ENCODE data around the gene DRG2. TPM values are rescaled to one million over a fixed set of nuclear protein-coding genes. Genes with fewer than 3 reads are reported as not detected.

Gene DRG2
- total and polyA plus RNA-seq, 2 of the 8 experiments (the other 6 are each of a cell fraction or from before 2014, with no cell fraction given): 44.6 to 47.8 TPM

DNA sequence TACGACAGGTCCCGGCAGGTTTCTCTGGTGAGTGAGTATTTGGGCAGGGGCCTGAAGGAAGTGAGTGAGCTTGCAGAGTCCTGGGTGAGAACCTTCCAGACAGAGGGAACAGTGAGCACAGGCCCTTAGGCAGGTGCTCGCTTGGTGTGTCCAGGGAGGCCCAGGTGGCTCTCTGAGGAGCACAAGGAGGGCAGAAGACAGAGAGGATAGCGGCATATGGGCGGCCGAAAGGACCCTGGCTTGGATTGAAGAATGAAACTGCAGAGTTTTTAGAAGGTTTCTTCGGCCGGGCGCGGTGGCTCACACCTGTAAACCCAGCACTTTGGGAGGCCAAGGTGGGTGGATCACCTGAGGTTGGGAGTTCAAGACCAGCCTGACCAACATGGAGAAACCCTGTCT is 6.7 kb downstream of the DRG2 start:
- no peak overlapping the region for H2BK20ac ChIP-seq (ENCODE audit: low read length)
- no peak overlapping the region for H3K14ac ChIP-seq (ENCODE audit: insufficient read length)
- no peak overlapping the region for H3K4me2 ChIP-seq (ENCODE audit: insufficient read depth in 1 of 2, low read depth in 2 of 2, low read length in 2 of 2)
- no peak overlapping the region for H2AK5ac ChIP-seq (ENCODE audit: low read depth, low read length)
- no peaks in the 10 kb centered on the region for H3K9me3 ChIP-seq (ENCODE audit: insufficient read depth in 2 of 2, low read depth in 1 of 2, low read length in 1 of 2)
- H2BK5ac ChIP-seq (ENCODE audit: low read depth, low read length): no peak overlapping the region
- WGBS, 2 experiments (ENCODE audit: extremely low coverage in 1 of 2, insufficient coverage in 1 of 2, insufficient read length in 1 of 2, insufficient replicate concordance in 2 of 2, low coverage in 1 of 2, low lambda C conversion rate in 2 of 2, missing lambda C conversion rate in 1 of 2): 93% methylated on average over 10 of the region's 10 CpGs; no CpG with 5 or more reads in 1 of the 2 experiments
- peaks cover 0 to 6% of the 10 kb centered on the region in 2 experiments; a peak in 1 of 4 replicates for H3K79me2 ChIP-seq (ENCODE audit: control insufficient read depth in 1 of 2, insufficient read depth in 2 of 2, low read length in 2 of 2)
- POLR2A ChIA-PET (ENCODE audit: partially characterized antibody): interaction anchor here (1.1 to 1.5 kb wide), 3 partner anchors 8 to 91 kb away, joined by 4 read pairs; no protein-coding TSS in a partner anchor
- H3K79me1 ChIP-seq (ENCODE audit: low read depth, low read length): peaks cover 2% of the 10 kb centered on the region
- H3K36me3 ChIP-seq (ENCODE audit: control insufficient read depth in 2 of 4, insufficient read depth in 4 of 4, low read length in 3 of 4): peaks cover 11 to 46% (median 27%) of the 10 kb centered on the region in 4 experiments; a peak in 6 of 8 replicates
- H3K4me3 ChIP-seq (ENCODE audit: extremely low read depth in 1 of 4, insufficient read depth in 2 of 4, low read depth in 3 of 4, low read length in 4 of 4): no peak overlapping the region
- H4K91ac ChIP-seq (replicated peaks; ENCODE audit: insufficient read length, low read length): no peak overlapping the region
- H3K9ac ChIP-seq (replicated peaks in 1 of 4; ENCODE audit: extremely low read depth in 1 of 4, low read depth in 3 of 4, low read length in 3 of 4): no peak overlapping the region
- H3K4me1 ChIP-seq (replicated peaks in 1 of 4; ENCODE audit: control insufficient read depth in 3 of 4, insufficient read depth in 4 of 4, low read length in 3 of 4): no peaks in the 10 kb centered on the region
- H2BK12ac ChIP-seq (ENCODE audit: low read depth, low read length): no peak overlapping the region
- FAIRE-seq (no peak), DNase-seq (ENCODE audit: low read depth in 1 of 2, low spot score in 2 of 2) (no peak)
- no peak overlapping the region for H3K23ac ChIP-seq (ENCODE audit: insufficient read length)
- no peak overlapping the region for H3K27ac ChIP-seq (ENCODE audit: low read depth, low read length)
- H2BK120ac ChIP-seq (replicated peaks; ENCODE audit: low read depth, low read length): no peak overlapping the region
- TF ChIP-seq JUND (IDR thresholded peaks at IDR 0.05; ENCODE audit: low read length) (no peak), CHD1 (IDR thresholded peaks at IDR 0.05; ENCODE audit: low read depth, low read length) (no peak), CEBPB (IDR thresholded peaks at IDR 0.05; ENCODE audit: low read depth, low read length) (no peak), SP1 (IDR thresholded peaks at IDR 0.05; ENCODE audit: low read depth, low read length) (no peak), EZH2 (IDR thresholded peaks at IDR 0.05; ENCODE audit: low read depth, low read length, severe bottlenecking) (no peak)
- TF ChIP-seq, protein P1, sequence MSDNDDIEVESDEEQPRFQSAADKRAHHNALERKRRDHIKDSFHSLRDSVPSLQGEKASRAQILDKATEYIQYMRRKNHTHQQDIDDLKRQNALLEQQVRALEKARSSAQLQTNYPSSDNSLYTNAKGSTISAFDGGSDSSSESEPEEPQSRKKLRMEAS (IDR thresholded peaks at IDR 0.05): no peak
- TF ChIP-seq, protein P2, sequence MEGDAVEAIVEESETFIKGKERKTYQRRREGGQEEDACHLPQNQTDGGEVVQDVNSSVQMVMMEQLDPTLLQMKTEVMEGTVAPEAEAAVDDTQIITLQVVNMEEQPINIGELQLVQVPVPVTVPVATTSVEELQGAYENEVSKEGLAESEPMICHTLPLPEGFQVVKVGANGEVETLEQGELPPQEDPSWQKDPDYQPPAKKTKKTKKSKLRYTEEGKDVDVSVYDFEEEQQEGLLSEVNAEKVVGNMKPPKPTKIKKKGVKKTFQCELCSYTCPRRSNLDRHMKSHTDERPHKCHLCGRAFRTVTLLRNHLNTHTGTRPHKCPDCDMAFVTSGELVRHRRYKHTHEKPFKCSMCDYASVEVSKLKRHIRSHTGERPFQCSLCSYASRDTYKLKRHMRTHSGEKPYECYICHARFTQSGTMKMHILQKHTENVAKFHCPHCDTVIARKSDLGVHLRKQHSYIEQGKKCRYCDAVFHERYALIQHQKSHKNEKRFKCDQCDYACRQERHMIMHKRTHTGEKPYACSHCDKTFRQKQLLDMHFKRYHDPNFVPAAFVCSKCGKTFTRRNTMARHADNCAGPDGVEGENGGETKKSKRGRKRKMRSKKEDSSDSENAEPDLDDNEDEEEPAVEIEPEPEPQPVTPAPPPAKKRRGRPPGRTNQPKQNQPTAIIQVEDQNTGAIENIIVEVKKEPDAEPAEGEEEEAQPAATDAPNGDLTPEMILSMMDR (IDR thresholded peaks at IDR 0.05; ENCODE audit: control extremely low read depth in 1 of 3, insufficient read depth in 1 of 3, low read depth in 1 of 3, low read length in 3 of 3): no peak
- peaks cover 2% of the 10 kb centered on the region in 2 experiments for H4K20me1 ChIP-seq (replicated peaks in 1 of 2; ENCODE audit: control insufficient read depth in 1 of 2, insufficient read depth in 2 of 2, low read length in 2 of 2)
- no peak overlapping the region for H3K4ac ChIP-seq (replicated peaks; ENCODE audit: insufficient read length, low read depth, low read length)
- H2BK15ac ChIP-seq (ENCODE audit: low read length): no peak overlapping the region
- no peak overlapping the region for H2AFZ ChIP-seq (ENCODE audit: low read length)
- H4K8ac ChIP-seq (ENCODE audit: extremely low read depth, insufficient read depth, low read length): no peak overlapping the region
- no peak overlapping the region for H3K18ac ChIP-seq (ENCODE audit: extremely low read depth, low read length)
- no peak overlapping the region for H4K5ac ChIP-seq (ENCODE audit: insufficient read length, low read depth, low read length)
- no peaks in the 10 kb centered on the region for H3K27me3 ChIP-seq (replicated peaks in 1 of 4; ENCODE audit: control insufficient read depth in 3 of 4, extremely low read depth in 1 of 4, insufficient read depth in 3 of 4, low read length in 3 of 4)
- H3K56ac ChIP-seq (replicated peaks; ENCODE audit: insufficient read length, low read depth, low read length): no peak overlapping the region
- no peaks in the 10 kb centered on the region for H3K23me2 ChIP-seq (ENCODE audit: low read depth, low read length)
- CTCF ChIA-PET (ENCODE audit: partially characterized antibody): interaction anchor here (0.6 to 2.1 kb wide), 10 partner anchors 9 to 100 kb away, joined by 3 to 18 read pairs (median 4); no protein-coding TSS in a partner anchor
